ENCODE results near the gene BTC. TPM values are rescaled to one million over a fixed set of nuclear protein-coding genes. Genes with fewer than 3 reads are reported as not detected.
"Not testable (repeated sequence)": the region's sequence is repeated elsewhere in the genome, so short reads cannot be mapped to it uniquely, and the experiment has no call there.

Gene BTC
- total RNA-seq, 3 donors from 2014 or later, result not detected

- Mint-ChIP-seq H3K27me3 (ENCODE audit: low read depth) (no peaks in the 10 kb centered on the region), H3K4me3 (no peak overlapping the region), H3K4me1 (ENCODE audit: low read depth) (no peaks in the 10 kb centered on the region), H3K36me3 (ENCODE audit: insufficient read depth) (no peaks in the 10 kb centered on the region), H3K9me3 (no peaks in the 10 kb centered on the region)
- DNase-seq (no peak), ATAC-seq (no peak)
Observed at GRCh38 chr4:74738464-74739143, 55.7 kb downstream of the BTC start.

GRCh38 chr4:74734995-74735394 is 59.3 kb downstream of the BTC start:
- no peaks in the 10 kb centered on the region for H3K4me1 Mint-ChIP-seq (ENCODE audit: low read depth)
- no peaks in the 10 kb centered on the region for H3K36me3 Mint-ChIP-seq (ENCODE audit: insufficient read depth)
- DNase-seq (no peak), ATAC-seq (no peak)
- no peaks in the 10 kb centered on the region for H3K27me3 Mint-ChIP-seq (ENCODE audit: low read depth)
- H3K4me3 Mint-ChIP-seq, result no peak overlapping the region
- no peaks in the 10 kb centered on the region for H3K9me3 Mint-ChIP-seq

- Mint-ChIP-seq H3K36me3 (ENCODE audit: insufficient read depth) (no peaks in the 10 kb centered on the region), H3K4me3 (no peak overlapping the region), H3K27me3 (ENCODE audit: low read depth) (no peaks in the 10 kb centered on the region), H3K9me3 (no peaks in the 10 kb centered on the region), H3K4me1 (ENCODE audit: low read depth) (no peaks in the 10 kb centered on the region)
- DNase-seq (no peak), ATAC-seq (no peak)
Observed at GRCh38 chr4:74733756-74734155, 60.6 kb downstream of the BTC start.

GRCh38 chr4:74724979-74725378 is 69.3 kb downstream of the BTC start:
- ATAC-seq (no peak), DNase-seq (no peak)
- H3K4me3 Mint-ChIP-seq, result no peak overlapping the region
- no peaks in the 10 kb centered on the region for H3K27me3 Mint-ChIP-seq (ENCODE audit: low read depth)
- no peaks in the 10 kb centered on the region for H3K36me3 Mint-ChIP-seq (ENCODE audit: insufficient read depth)
- peaks cover 5% of the 10 kb centered on the region for H3K9me3 Mint-ChIP-seq
- no peaks in the 10 kb centered on the region for H3K4me1 Mint-ChIP-seq (ENCODE audit: low read depth)

- no peak for ATAC-seq
- DNase-seq, result no peak
- Mint-ChIP-seq H3K9me3 (peaks cover 6% of the 10 kb centered on the region), H3K4me3 (no peak overlapping the region), H3K27me3 (ENCODE audit: low read depth) (no peaks in the 10 kb centered on the region), H3K36me3 (ENCODE audit: insufficient read depth) (no peaks in the 10 kb centered on the region), H3K4me1 (ENCODE audit: low read depth) (peaks cover 5% of the 10 kb centered on the region)
Observed at GRCh38 chr4:74716436-74716765, 77.9 kb downstream of the BTC start.

- no peaks in the 10 kb centered on the region for H3K27me3 Mint-ChIP-seq (ENCODE audit: low read depth)
- ATAC-seq, result no peak
Observed at GRCh38 chr4:74715706-74716435, 78.5 kb downstream of the BTC start.

GRCh38 chr4:74714611-74715130 is 79.7 kb downstream of the BTC start:
- Mint-ChIP-seq H3K4me3 (no peak overlapping the region), H3K4me1 (ENCODE audit: low read depth) (peaks cover 5% of the 10 kb centered on the region), H3K27me3 (ENCODE audit: low read depth) (no peaks in the 10 kb centered on the region), H3K36me3 (ENCODE audit: insufficient read depth) (no peaks in the 10 kb centered on the region), H3K9me3 (peaks cover 6% of the 10 kb centered on the region)
- DNase-seq (no peak), ATAC-seq (no peak)

More at GRCh38 chr4:74715706-74716435, 78.5 kb downstream of the BTC start:
- no peaks in the 10 kb centered on the region for H3K36me3 Mint-ChIP-seq (ENCODE audit: insufficient read depth)
- H3K9me3 Mint-ChIP-seq, result peaks cover 6% of the 10 kb centered on the region
- no peak for DNase-seq
- H3K4me1 Mint-ChIP-seq (ENCODE audit: low read depth), result peaks cover 5% of the 10 kb centered on the region
- H3K4me3 Mint-ChIP-seq, result no peak overlapping the region

- DNase-seq; H3K4me1 Mint-ChIP-seq (ENCODE audit: low read depth); H3K4me3 Mint-ChIP-seq; H3K27me3 Mint-ChIP-seq (ENCODE audit: low read depth); ATAC-seq; H3K9me3 Mint-ChIP-seq; H3K36me3 Mint-ChIP-seq (ENCODE audit: insufficient read depth): not testable (repeated sequence)
Observed at GRCh38 chr4:74708135-74708534, 86.2 kb downstream of the BTC start.

Other genes with a start within 250 kb of the BTC start
- under 1 TPM; 0.08 to 0.19 (median 0.15) TPM for gene PARM1, start 138.6 kb upstream of the BTC start, total RNA-seq

Data from activated T-cell treated with anti-CD3 and anti-CD28 coated beads, Interleukin-2, amount 50 U/mL, for 4 hours (primary cell).